Activated T-helper 1 cell treated with anti-CD3 and anti-CD28 coated beads, Interleukin-12 subunit alpha, Interleukin-12 subunit beta, Interleukin-2, Interleukin-4 antibody, amounts not matched to agents 30 ng/mL and 10 ng/mL and 1 ng/mL, durations not matched to agents 14 hours and 24 hours and 36 hours (primary cell): ENCODE measurements around the gene ELL2. TPM values are rescaled to one million over a fixed set of nuclear protein-coding genes. Genes with fewer than 3 reads are reported as not detected.
"Not testable (repeated sequence)": the region's sequence is repeated elsewhere in the genome, so short reads cannot be mapped to it uniquely, and the experiment has no call there.

Experiments
- DNase-seq: peaks from one replicate; pipeline ENCODE4 v3.0.0; 2021; ENCODE audit warnings: low spot score
- H3K27ac Mint-ChIP-seq: one replicate; pipeline ENCODE4 v1.8.0; 2021; ENCODE audit warnings: mild to moderate bottlenecking, mixed read lengths
- H3K27me3 Mint-ChIP-seq: one replicate; pipeline ENCODE4 v1.8.0; 2022; ENCODE audit warnings: mild to moderate bottlenecking, moderate library complexity, mixed read lengths; ENCODE audit not compliant: insufficient read depth
- H3K36me3 Mint-ChIP-seq: one replicate; pipeline ENCODE4 v1.8.0; 2021; ENCODE audit warnings: low read depth, mixed read lengths
- H3K4me1 Mint-ChIP-seq: one replicate; pipeline ENCODE4 v1.8.0; 2021; ENCODE audit warnings: low read depth, mixed read lengths
- H3K4me3 Mint-ChIP-seq: one replicate; pipeline ENCODE4 v1.8.0; 2021; ENCODE audit warnings: mild to moderate bottlenecking, moderate library complexity, mixed read lengths
- H3K9me3 Mint-ChIP-seq: one replicate; pipeline ENCODE4 v1.8.0; 2021; ENCODE audit warnings: mixed read lengths
- intact Hi-C: fragments of 100-400 bp; cut with micrococcal nuclease; formaldehyde crosslinking; loops from one replicate; pipeline ENCODE4 v1.15.1; 2024
- total RNA-seq: library from RNA; stranded (reverse); gene quantifications from 2 replicates; pipeline ENCODE4 v1.2.3, GENCODE V29; 2022

Gene ELL2
- total RNA-seq, 1 donor from 2014 or later = 93.9 TPM

- H3K27me3 Mint-ChIP-seq = no peaks in the 10 kb centered on the region
- peaks cover 5% of the 10 kb centered on the region for H3K36me3 Mint-ChIP-seq
- intact Hi-C loops = loop anchor here (5.0 kb wide), 1 partner anchor 790 kb away; the partner anchor contains the start of gene CAST
- peaks cover 47% of the 10 kb centered on the region for H3K4me1 Mint-ChIP-seq
- no peak overlapping the region for H3K4me3 Mint-ChIP-seq
- H3K9me3 Mint-ChIP-seq = no peaks in the 10 kb centered on the region
- no peak overlapping the region for H3K27ac Mint-ChIP-seq
- no peak for DNase-seq
Measured at GRCh38 chr5:95872346-95873268, 89.0 kb downstream of the ELL2 start.

GRCh38 chr5:95871146-95871806 lies 90.4 kb downstream of the ELL2 start:
- Mint-ChIP-seq H3K27me3 (no peaks in the 10 kb centered on the region), H3K4me1 (peaks cover 55% of the 10 kb centered on the region), H3K9me3 (peaks cover 4% of the 10 kb centered on the region), H3K36me3 (peaks cover 7% of the 10 kb centered on the region), H3K27ac (peak overlapping the region; percentile 97), H3K4me3 (peak overlapping the region; percentile 64)
- DNase-seq = no peak
- intact Hi-C loops = loop anchor here (2.0 to 5.0 kb wide), 5 partner anchors 18 to 791 kb away; partner anchors contain the start of gene CAST

- Mint-ChIP-seq H3K4me1 (peaks cover 55% of the 10 kb centered on the region), H3K4me3 (peak overlapping the region; percentile 64), H3K27ac (peak overlapping the region; percentile 97), H3K27me3 (no peaks in the 10 kb centered on the region), H3K36me3 (peaks cover 7% of the 10 kb centered on the region), H3K9me3 (peaks cover 4% of the 10 kb centered on the region)
- peak; percentile 20 for DNase-seq
- intact Hi-C loops = loop anchor here (1.0 to 5.0 kb wide), 15 partner anchors 11 to 792 kb away; partner anchors contain the start of genes CAST and ELL2
Measured at GRCh38 chr5:95870105-95870672, 91.5 kb downstream of the ELL2 start.

GRCh38 chr5:95869173-95869855 lies 92.3 kb downstream of the ELL2 start:
- intact Hi-C loops = not testable (repeated sequence)
- peak overlapping the region; percentile 48 for H3K4me3 Mint-ChIP-seq

GRCh38 chr5:95868136-95868535 lies 93.5 kb downstream of the ELL2 start:
- intact Hi-C loops = no loop called here
- H3K4me1 Mint-ChIP-seq = peaks cover 64% of the 10 kb centered on the region
- H3K36me3 Mint-ChIP-seq = peaks cover 7% of the 10 kb centered on the region
- H3K9me3 Mint-ChIP-seq = peaks cover 4% of the 10 kb centered on the region
- DNase-seq = no peak
- no peak overlapping the region for H3K4me3 Mint-ChIP-seq
- peak overlapping the region; percentile 86 for H3K27ac Mint-ChIP-seq
- no peaks in the 10 kb centered on the region for H3K27me3 Mint-ChIP-seq

More at GRCh38 chr5:95869173-95869855, 92.3 kb downstream of the ELL2 start:
- H3K9me3 Mint-ChIP-seq, H3K27me3 Mint-ChIP-seq, H3K36me3 Mint-ChIP-seq: not testable (repeated sequence)
- peaks cover 55% of the 10 kb centered on the region for H3K4me1 Mint-ChIP-seq
- peak; percentile 64 for DNase-seq
- H3K27ac Mint-ChIP-seq = peak overlapping the region; percentile 86

GRCh38 chr5:95866435-95867040 lies 95.1 kb downstream of the ELL2 start:
- H3K36me3 Mint-ChIP-seq = peaks cover 4% of the 10 kb centered on the region
- H3K9me3 Mint-ChIP-seq = peaks cover 4% of the 10 kb centered on the region
- DNase-seq = no peak
- intact Hi-C loops = no loop called here
- peak overlapping the region; percentile 62 for H3K27ac Mint-ChIP-seq
- no peaks in the 10 kb centered on the region for H3K27me3 Mint-ChIP-seq
- no peak overlapping the region for H3K4me3 Mint-ChIP-seq
- peaks cover 68% of the 10 kb centered on the region for H3K4me1 Mint-ChIP-seq

GRCh38 chr5:95864944-95865504 lies 96.6 kb downstream of the ELL2 start:
- intact Hi-C loops = no loop called here
- peaks cover 70% of the 10 kb centered on the region for H3K4me1 Mint-ChIP-seq
- H3K27me3 Mint-ChIP-seq = no peaks in the 10 kb centered on the region
- H3K36me3 Mint-ChIP-seq = peaks cover 4% of the 10 kb centered on the region
- DNase-seq = no peak
- H3K27ac Mint-ChIP-seq = no peak overlapping the region
- no peak overlapping the region for H3K4me3 Mint-ChIP-seq
- H3K9me3 Mint-ChIP-seq = peaks cover 4% of the 10 kb centered on the region

- H3K27me3 Mint-ChIP-seq = no peaks in the 10 kb centered on the region
- no peak overlapping the region for H3K4me3 Mint-ChIP-seq
- H3K9me3 Mint-ChIP-seq = peaks cover 4% of the 10 kb centered on the region
- DNase-seq = no peak
- peaks cover 70% of the 10 kb centered on the region for H3K4me1 Mint-ChIP-seq
- peaks cover 4% of the 10 kb centered on the region for H3K36me3 Mint-ChIP-seq
- H3K27ac Mint-ChIP-seq = no peak overlapping the region
- intact Hi-C loops = no loop called here
Measured at GRCh38 chr5:95864456-95864855, 97.2 kb downstream of the ELL2 start.

- H3K27me3 Mint-ChIP-seq = no peaks in the 10 kb centered on the region
- DNase-seq = no peak
- peaks cover 70% of the 10 kb centered on the region for H3K4me1 Mint-ChIP-seq
- peaks cover 4% of the 10 kb centered on the region for H3K9me3 Mint-ChIP-seq
- no peak overlapping the region for H3K4me3 Mint-ChIP-seq
- intact Hi-C loops = no loop called here
- no peak overlapping the region for H3K27ac Mint-ChIP-seq
- peaks cover 4% of the 10 kb centered on the region for H3K36me3 Mint-ChIP-seq
Measured at GRCh38 chr5:95863383-95863757, 98.3 kb downstream of the ELL2 start.

GRCh38 chr5:95862671-95863382 lies 98.8 kb downstream of the ELL2 start:
- DNase-seq = no peak
- peak overlapping the region; percentile 65 for H3K27ac Mint-ChIP-seq
- H3K36me3 Mint-ChIP-seq = peaks cover 3% of the 10 kb centered on the region
- H3K4me1 Mint-ChIP-seq = peaks cover 70% of the 10 kb centered on the region
- no peaks in the 10 kb centered on the region for H3K27me3 Mint-ChIP-seq
- H3K9me3 Mint-ChIP-seq = peaks cover 4% of the 10 kb centered on the region
- intact Hi-C loops = no loop called here
- H3K4me3 Mint-ChIP-seq = peak overlapping the region; percentile 32

- peaks cover under 1% of the 10 kb centered on the region for H3K9me3 Mint-ChIP-seq
- intact Hi-C loops = loop anchor here (2.0 kb wide), 1 partner anchor 419 kb away; no protein-coding TSS in a partner anchor
- peak overlapping the region; percentile 32 for H3K4me3 Mint-ChIP-seq
- peaks cover 66% of the 10 kb centered on the region for H3K4me1 Mint-ChIP-seq
- H3K27ac Mint-ChIP-seq = peak overlapping the region; percentile 65
- no peaks in the 10 kb centered on the region for H3K27me3 Mint-ChIP-seq
- peak; percentile 20 for DNase-seq
- no peaks in the 10 kb centered on the region for H3K36me3 Mint-ChIP-seq
Measured at GRCh38 chr5:95861864-95862561, 99.6 kb downstream of the ELL2 start.
